ENCODE results near the gene CA5A.
"Not testable (repeated sequence)": the region's sequence is repeated elsewhere in the genome, so short reads cannot be mapped to it uniquely, and the experiment has no call there.

CA5A gene

DNA sequence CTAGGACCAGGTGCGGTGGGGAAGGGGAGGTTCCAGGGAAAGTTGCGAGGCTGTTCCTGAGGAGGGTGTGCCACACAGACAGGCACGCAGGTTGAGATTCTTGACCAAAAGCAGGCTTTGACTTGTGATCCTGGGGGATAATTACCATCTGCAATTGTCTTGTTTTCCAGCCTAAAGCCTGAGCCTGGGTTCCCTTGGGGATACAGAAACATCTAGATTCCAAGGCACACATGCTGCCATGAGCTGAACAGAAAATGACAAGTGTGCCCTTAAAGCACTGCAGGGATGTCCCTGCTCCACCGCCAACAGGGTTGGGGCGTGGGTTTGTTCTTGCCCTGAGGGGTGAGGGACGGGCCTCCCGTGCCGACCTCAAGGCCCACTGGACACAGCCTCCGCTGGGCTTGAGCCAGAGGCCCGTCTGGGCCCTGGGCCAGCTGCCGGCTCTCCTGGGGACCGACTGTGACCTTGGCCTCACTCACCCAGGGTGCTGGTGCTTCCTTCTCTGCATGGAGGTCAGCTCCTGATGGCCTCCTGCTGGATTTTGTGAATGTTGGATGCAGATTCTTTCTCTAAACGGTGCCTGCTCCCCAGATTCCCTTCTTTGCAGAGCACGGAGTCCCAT, 14.0 kb downstream of the CA5A start:
- no peak for DNase-seq (ENCODE audit: low spot score)

DNA sequence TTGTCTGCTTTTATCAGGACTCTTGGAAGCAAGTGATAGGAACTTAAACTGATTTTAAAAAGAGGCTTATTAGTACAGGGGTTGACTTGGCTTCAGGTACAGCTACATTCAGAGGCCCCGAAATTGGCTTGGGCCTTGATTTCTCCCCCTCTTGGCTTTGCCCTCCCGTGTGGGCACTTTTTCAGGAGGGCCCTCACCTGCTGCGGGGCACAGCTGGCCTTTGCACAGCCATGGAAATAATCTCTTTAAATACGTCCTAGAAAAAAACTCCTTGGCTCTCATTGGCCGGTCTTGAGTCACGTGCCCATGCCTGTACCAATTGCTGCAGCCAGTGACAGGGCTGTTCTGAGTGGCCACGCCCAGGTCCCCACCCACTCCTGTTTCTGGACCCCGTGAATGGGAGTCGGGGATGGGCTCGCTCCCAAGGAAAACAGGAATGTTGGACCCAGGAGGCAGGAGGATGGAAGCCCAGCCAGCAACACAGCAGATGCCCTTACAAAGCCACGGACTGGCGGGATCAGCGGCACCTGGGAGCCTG, 15.0 kb downstream of the CA5A start:
- DNase-seq (ENCODE audit: low spot score) = no peak

GRCh38 chr16:87919681-87919994, 16.7 kb downstream of the CA5A start:
- no peak for DNase-seq (ENCODE audit: low spot score)

- no peak for DNase-seq (ENCODE audit: low spot score)
Observed at GRCh38 chr16:87918866-87919680, 17.3 kb downstream of the CA5A start.

DNA sequence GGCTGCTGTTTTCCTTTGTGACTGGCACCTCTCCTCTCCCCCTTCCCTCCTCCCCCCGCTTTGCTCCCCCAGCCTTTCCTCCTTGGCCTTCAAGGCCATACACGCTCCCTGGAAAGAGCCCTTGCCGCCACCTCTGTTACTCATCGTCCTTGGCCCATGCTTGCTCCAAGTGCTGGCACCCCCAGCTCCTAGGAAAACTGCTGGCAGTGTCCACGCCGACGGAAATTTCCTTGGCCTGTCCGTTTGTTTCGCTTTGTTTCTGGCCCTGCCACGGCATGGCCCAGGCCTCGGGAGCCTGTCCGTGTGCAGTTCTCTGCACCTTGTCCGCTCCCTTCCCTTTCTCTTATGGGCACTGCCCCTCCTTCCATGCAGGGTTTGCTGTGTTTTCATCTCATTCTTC, 18.0 kb downstream of the CA5A start:
- no peak for DNase-seq (ENCODE audit: low spot score)

- DNase-seq (ENCODE audit: low spot score) = no peak
Observed at GRCh38 chr16:87917503-87917902, 18.8 kb downstream of the CA5A start.

GRCh38 chr16:87914812-87915211, 21.5 kb downstream of the CA5A start:
- no peak for DNase-seq (ENCODE audit: low spot score)

DNA sequence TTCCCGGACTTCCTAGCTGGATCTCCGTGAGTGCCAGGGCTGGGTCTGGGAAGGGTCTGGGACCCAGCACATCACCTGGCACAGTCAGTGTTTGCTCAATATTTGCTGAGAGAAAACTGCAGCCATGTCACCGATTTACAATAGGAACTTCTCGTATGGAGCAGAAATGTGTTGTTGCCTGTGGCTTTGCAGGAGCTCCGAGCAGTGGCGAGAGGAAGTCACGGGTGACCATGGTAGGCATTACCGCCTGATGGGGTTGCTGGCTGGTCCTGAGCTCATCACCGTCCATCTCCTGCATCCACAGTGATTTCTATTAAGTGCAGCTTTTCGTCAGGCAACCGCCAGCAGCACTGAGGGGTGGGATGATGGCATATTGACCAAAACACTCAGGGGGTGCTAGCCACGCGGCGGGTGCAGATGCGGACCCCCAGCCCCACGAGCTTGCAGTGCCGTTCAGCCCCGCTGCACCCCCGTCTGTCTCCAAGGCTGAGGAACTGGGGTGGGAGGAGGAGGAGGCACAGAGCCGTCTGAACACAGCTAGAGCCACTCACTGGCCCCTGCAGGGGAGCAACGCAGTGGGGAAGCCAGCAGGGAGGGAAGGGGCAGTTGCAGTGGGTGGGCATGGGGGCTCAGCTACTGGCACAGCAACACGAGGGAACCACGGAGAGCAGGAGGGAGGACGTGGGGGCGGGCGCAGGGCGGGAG, 22.2 kb downstream of the CA5A start:
- DNase-seq (ENCODE audit: low spot score) = not testable (repeated sequence)

GRCh38 chr16:87912691-87913090, 23.6 kb downstream of the CA5A start:
- not testable (repeated sequence) for DNase-seq (ENCODE audit: low spot score)

DNA sequence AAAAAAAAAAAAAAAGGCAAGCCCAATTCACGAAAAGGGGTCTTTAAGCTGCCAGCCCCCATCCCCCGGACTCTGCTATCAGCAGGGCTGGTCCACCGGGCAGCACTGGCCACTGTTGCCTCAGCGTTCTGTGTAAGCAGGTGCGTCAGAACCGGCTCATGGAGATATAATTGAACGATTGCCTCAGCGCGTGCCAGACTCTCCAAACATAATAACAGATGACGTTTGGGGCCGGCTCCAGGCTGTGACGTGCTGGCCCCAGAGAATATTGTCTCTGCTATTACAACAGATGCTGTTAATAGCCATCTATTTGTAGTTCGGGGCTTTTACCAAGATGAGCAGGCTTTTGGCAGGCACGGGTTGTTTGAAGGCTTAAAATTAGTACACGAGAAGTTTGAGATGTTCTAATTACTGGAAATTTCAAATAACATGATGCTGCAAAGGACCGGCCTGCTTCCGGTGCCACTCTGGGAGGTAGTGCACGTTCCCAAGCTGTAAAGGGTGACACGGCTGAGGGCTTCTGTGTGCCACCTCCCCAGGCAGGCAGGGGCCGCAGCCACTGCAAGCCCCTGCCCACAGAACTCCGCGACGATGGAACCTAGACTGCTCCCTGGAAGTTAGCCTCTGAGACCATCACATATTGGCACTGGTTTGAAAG, 25.1 kb downstream of the CA5A start:
- not testable (repeated sequence) for DNase-seq (ENCODE audit: low spot score)

DNA sequence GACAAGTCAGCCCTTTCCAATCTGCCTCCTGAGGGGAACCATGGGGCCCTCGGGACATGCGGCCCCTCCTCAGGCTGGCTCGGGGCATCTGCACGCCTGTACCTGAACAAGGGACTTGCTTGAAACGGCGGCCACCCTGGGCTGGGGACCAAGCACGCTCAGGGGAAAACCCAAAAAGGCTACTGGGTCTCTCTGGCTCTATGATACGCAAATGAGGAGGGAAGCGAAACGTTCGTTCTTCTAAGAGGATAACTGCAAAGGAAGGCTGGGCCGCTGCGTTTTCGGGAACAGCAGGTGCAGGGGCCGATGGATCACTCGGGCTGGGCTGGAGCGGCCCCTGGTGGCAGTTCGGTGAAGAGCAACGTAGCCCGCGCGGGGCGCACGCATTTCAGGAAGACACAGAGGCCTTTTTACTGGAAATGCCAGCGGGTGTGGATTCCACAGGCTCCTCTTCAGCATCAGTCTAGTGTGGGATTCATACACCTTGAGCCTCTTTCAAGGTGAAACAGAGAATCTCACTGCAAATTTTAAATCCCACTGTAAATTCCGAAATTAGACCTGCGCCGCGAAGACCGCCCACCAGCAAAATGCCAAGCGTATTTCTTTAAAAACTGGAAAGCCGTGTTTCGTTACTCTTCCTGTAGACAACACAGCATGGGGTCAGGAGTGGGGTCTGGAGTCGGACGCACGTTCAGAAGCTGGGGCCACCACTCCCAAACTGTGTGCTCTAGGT, 27.0 kb downstream of the CA5A start:
- peak; percentile 89 for DNase-seq (ENCODE audit: low spot score)

DNA sequence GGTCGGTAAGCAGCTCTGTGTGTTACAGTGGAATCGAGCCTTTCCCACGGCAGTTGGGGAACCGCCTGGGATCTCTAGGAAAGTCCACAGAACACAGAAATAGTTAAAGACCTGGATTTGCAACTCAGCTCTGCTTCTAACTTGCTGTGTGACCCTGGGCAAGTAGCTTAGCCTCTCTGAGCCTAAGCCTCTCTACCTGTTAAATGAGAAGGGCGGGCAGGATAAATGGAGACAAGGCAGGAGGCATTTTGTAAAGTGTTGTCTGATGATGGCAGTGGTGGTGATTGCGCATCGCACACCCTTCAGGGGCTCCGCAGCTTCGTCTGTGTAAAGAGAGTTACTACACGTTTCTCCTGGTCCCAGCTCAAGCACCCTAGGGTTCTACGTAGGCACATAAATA, 28.2 kb downstream of the CA5A start:
- not testable (repeated sequence) for DNase-seq (ENCODE audit: low spot score)

DNA sequence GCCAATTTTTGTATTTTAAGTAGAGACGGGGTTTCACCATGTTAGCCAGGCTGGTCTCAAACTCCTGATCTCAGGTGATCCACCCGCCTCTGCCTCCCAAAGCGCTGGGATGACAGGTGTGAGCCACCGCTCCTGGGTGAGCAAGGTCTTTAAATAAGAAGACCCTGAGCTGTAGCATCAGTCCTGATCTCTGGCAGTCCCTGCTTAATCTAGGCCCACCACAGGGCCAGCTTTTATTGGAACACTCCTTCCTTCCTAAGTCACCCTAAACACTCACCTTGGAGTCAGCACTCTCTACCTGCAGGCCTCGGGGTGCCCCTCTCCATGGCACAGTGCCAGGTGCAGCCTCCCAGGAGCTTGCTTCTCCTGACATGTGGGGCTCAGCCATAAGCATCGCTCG, 30.8 kb downstream of the CA5A start:
- not testable (repeated sequence) for DNase-seq (ENCODE audit: low spot score)

DNA sequence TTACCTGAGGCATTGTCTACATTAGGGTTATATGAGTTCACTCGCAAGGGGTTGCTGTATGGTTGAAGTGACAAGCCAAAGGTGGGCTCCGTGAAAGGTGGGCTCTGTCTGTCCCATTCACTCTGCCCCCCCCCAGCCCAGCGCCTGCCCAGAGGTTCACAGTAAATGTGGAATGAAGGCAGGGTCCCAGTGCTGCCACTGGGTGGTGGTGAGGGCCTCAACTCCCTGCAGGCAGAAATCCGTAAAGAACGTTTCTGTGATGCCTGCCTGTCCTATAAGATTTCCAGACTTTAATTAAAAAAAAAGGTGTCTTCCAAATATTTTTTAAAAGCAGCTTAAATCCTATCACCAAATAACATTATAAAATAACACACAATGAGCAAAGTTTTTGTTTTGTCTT, 31.4 kb downstream of the CA5A start:
- DNase-seq (ENCODE audit: low spot score) = not testable (repeated sequence)

GRCh38 chr16:87900489-87900888, 35.8 kb downstream of the CA5A start:
- DNase-seq (ENCODE audit: low spot score) = not testable (repeated sequence)

GRCh38 chr16:87897521-87898505, 38.5 kb downstream of the CA5A start:
- DNase-seq (ENCODE audit: low spot score) = peak; percentile 88

DNA sequence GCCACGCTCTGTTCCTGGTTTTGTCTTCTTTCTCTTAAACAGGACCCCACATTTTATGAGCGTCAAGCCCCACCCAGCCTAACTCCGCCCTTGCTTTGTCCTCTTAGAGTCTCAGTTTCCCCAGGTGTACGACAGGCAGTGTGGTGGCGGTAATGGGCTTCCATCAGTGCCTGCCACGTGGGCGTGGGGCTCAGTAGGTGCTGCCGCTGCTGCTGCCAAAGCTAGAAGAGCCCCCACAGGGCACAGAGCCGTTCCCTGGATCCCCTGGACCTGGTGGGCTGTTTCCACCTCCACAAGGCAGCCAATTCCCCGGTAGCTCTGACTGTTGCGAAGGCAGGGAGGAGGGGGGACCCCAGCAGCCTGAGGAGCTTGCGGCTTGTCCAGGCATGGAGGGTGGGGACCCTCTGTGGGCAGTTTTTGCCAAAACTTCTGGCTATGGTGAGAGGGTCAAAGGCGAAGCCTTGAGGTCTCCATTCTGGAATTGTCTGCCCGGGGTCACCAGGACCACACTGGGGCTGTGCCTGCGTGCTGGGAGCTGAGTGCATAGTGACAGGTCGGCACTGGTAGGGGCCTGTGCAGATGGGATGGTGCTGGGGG, 39.3 kb downstream of the CA5A start:
- not testable (repeated sequence) for DNase-seq (ENCODE audit: low spot score)

GRCh38 chr16:87896176-87896890, 40.0 kb downstream of the CA5A start:
- DNase-seq (ENCODE audit: low spot score) = peak; percentile 42

DNA sequence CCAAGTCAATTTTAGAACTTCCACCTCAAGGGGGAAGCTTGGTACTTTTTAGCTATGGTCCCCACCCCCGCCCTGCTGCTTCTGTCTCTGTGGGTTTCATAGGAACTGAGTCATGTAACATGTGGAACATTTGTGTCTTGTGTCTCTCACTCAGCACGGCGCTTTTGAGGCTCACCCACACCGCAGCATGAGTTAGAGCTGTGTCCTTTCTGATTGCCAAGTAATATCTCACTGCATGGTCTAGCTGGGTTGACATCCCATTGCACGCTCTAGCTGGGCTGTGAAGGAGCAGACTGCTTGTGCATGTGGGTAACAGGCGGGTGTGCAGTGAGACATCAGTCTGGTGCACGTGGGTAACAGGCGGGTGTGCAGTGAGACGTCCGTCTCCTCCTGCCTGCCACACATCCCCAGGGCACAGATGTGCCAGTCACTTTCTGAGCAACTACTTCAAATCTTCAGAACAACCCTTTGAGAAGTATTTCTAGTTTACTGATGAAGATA, 40.6 kb downstream of the CA5A start:
- peak; percentile 98 for DNase-seq (ENCODE audit: low spot score)

All from activated CD4-positive, alpha-beta T cell treated with anti-CD3 and anti-CD28 coated beads, Interleukin-2, Interleukin-4, amounts not matched to agents 100 ng/mL and 50 ng/mL, durations not matched to agents 16 hours and 8 hours (primary cell).